ENCODE data around the gene SEC23IP.
"Not testable (repeated sequence)": the region's sequence is repeated elsewhere in the genome, so short reads cannot be mapped to it uniquely, and the experiment has no call there.

SEC23IP gene

DNA sequence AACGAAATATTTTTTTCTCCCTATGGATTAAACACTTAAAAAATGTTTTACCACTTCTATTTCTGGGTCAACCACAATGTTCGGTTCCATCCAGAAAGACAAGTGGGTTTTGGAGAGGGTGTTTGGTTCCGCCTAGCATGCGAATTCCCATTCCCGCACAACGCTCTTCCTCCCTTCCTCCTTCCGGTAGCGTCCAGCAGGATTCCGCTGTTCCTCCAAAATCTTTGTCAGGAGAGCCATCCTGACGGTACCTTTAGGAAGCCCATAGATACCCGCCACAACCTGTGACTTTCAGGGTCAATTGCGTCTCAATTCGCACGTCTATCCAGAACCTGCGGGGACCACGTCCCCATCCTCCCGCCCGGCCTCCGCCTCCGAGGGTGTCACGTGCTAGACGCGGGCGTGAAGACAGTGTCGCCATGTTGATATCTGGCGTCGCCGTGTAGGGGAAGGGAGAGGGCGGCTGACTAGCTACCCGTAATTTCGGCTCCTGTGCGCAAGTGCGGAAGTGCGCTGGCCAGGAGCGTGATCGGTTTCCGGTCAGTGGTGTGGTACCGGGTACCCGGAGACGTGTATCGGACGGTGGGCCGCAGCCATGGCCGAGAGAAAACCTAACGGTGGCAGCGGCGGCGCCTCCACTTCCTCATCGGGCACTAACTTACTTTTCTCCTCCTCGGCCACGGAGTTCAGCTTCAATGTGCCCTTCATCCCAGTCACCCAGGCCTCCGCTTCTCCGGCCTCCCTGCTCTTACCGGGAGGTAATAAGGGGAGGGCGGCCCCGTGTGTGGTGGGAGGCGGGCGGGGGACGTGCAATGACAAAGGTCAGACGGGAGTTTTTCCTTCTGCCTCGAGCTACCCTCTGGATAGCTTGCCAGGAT is at the start of gene SEC23IP:
SEC23IP (plus strand) TSS at position 543 of the 878 bp plus-strand sequence; CDS start at position 596, 53 bp downstream.
- DNase-seq, result peak; percentile 93 to 94

DNA sequence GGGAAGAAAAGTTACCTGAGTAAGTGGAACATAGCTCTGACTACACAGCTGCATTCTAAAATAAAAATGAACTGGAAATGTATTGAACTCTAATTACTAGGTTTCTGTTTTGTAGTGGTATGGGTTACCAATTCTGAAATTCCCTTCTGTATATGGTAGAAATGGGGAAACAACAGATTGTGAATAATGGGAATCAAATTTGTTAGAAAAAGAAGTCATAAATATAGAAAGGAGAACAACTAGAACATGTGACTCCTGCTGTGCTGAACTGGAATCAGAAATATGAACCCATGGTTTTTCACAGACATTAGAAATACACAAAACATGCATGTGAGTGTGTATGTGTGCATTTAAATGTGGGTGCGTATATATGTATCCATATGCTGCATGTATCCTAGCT is 46.9 kb upstream of the SEC23IP start:
- DNase-seq, result no peak

DNA sequence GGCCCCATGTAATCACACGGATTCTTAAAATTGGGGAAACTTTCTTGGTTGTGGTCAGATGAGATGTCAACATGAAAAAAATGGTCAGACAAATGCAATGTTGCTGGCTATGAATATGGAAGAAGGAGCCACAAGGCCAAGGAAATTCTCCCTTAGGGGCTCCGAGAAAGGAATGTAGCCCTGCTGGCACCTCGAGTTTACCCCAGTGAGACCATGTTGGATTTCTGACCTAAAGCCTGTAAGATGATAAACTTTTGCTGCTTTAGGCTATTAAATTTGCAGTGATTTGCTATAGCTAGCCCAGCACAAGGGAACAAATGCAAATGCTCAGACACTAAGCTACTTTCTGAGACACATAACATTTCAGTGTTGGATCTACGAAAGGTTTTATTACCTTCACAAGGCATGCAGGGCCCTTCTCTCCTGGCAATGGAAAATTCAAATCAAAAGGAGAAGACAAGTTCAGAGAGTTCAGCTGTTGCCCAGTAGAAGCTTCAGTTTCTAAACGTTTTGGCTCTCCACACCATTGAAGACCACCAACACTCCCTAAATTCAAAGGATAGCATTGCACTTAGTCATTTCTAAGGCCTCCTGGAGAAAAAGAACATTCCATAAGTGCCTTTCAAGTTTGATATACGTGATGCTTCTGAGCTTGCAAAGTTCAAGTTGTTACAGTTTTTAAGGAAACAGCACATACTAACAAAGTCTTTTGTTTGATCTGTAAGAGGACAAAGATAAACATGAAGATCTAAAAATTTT is 43.3 kb upstream of the SEC23IP start:
- no peak for DNase-seq

DNA sequence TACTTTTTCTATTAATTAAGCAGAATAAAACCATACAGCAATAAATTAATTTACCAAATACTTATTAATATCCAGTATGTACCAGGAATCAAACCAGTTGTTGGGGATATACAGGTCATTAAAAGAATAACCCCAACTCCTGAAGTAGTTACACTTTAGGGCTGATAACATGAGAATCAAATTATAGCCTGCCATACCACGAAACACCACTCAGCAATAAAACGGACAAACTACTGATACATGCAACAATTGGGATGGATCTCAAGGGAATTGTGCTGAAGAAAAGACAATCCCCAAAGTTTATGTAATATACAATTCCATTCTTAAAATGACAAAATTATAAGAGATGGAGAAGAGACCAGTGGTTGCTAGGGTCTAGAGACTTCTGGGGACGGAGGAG is 42.6 kb upstream of the SEC23IP start:
- DNase-seq, result no peak

DNA sequence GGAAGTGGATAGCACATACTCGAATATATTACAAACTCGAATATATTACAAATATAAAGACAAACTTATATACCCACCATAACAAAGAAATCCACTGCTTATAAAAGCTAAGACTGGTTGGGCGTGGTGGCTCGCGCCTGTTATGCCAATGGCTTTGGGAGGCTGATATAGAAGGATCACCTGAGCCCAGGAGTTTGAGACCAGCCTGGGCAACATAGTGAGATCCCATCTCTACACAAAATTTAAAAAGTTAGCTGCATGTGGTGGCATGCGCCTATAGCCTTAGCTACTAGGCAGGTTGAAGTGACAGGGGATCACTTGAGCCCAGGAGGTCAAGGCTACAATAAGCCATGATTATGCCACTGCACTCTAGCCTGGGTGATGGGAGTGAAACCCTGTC is 40.3 kb upstream of the SEC23IP start:
- no peak for DNase-seq

DNA sequence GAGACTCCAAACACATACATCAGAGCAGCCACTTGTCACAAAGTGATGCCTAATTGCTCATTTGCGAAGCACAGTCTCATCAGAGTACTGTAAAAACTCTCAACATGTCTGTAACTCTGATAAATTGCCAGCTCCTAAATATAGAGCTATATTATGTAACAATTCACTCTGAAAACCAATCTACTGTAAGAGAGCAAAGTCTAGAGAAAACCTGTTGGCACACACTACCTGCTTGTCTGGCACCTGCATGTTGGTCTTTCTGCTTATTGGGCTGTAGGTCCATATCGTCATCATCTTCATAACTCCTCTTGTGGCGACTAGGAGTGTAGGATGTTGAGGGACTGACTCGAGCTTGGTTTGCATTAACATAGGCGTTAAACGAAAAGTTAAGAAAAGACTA is 39.7 kb upstream of the SEC23IP start:
- DNase-seq, result no peak

DNA sequence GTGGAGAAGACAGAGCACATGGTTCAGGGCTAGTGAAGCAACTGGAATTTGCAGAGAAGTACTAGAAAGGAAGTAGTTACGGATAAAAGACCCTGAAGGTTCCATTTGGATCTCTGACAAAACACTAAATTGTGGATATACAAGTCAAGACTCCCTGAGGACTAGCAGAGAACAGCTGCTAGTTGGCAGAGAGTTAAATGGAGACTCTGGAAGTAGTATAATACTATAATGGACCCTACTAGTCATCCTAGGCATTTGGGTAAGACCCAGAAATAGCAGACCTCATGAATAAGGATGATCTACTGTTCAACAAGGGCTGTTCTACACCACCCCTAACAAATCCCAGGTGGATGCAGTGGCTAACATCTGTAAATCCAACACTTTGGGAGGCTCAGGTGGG is 39.0 kb upstream of the SEC23IP start:
- DNase-seq, result no peak

DNA sequence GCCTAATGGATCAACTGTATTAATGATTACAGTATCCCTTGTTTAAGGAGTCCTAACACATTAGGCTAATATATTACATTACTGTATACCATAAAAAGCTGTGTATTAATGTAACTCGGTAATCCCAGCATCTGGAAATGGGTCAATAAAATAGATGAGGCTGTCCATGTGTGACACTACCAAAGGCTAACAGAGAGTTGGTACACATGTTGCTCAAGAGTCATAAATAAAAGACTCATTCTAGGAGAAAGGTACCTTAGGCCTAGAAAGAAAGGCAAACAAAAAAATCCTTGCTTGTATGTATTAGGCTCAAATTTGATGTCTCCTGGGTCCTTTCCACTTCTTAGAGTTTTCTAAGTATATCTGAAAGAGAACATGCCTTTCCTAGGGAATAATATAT is 34.5 kb upstream of the SEC23IP start:
- DNase-seq, result no peak

DNA sequence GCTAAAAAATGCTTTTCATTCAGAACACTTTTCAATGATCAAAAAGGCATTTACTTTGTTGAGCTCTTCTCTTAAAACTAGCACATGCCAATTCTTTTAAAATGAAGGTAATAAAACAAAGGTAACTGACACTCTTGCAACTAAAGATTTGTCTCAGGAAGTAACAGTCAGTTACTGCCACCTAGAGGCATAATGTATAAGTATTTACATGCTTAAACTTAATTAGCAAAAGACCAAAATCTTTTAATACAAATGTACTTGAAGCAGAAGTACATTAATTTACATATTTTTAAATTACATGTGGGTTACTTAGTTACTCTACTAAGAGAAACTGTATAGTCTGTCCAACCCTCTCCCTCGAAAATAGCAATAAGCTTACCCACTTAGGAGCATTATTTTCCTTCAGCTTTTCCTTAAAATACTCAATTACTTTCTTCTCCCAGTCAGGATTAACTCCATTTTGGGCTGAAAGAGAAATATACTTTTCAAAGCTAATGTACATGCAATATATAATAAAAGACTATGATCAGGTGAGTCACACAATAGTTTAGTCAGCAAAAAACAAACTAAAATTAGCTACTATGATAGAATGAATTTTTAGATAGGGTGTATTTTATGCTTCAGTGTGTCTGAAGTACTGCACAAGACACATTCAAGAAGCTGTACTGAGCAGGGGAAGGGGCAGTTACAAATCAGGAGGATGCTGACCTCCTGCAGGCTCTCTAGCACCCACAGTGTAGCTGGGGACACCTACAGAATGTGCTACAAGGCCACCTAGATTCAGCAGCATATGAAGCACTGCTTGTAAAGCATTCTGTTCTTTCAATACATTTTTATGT is 32.9 kb upstream of the SEC23IP start:
- no peak for DNase-seq

DNA sequence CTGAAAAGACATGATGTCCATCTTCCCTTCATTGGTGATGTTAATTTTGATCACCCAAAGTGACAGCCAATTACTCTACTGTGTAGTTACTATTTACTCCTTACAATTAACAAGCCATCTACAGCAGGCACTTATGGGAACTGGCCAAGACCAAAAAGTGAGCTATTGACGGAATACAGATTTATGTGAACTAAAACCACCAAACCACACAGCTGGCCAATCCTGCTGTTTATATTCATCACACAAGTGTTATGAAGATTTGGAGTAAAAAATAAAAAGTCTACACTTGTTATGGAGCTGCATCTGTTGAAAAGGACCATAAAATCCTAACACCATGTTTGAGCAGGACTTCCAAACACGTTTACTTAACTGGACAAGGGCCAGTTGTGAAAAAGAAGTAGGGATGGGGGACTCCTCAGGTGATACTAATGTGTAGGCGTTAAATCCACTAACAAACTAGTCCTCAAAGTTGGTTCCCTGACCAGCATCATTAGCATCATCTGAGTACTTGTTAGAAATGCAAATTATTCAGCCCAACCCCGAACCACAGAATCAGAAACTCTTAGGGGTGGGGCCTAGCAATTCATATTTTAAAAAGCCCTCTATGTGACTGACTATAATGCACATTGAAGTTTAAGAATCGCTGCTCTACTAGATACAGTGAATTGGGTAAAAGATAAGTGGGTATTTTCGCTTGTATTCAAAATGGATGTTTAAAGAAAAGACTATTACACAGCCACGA is 31.5 kb upstream of the SEC23IP start:
- DNase-seq, result no peak

DNA sequence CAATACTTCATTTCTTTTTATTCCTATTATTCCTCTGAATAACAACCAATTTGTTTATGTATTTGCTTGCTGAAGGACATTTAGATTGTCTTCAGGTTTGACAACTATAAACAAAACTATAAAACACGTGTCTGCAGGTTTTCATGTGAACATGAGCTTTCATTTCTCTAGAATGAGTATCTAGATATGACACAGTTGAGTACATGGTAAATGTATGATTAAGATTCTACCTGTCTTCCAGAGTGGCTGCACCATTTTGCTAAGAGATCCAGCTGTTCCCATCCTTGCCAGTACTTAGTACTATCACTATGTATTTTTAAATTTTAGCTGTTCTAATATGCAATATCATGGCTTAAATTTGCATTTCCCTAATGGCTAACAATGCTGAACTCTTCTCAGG is 30.0 kb upstream of the SEC23IP start:
- no peak for DNase-seq

DNA sequence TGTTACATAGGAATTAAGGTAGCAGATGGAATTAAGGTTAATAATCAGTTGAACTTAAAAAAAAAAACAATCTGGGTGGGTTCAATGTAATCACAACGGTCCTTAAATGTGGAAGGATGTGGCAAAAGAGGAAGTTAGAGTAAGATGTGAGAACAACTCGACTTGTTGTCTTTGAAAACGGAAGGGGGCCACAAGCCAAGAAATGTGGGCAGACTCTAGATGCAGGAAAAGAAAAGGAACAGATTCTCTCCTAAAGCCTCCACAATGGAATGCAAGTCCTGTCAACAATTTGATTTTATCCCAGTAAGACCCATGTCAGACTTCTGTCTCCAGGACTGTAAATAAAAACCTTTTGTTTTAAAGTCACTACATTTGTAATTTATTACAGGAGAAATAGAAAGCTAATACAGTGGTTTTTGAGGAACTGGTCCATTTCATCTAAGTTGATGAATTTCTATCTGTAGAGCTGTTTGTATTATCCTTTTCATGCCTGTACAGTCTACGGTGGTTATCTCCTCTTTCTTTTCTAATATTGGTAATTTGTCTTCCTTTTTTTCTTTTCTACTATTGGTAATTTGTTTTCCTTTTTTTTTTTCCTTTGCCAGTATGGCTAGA is 28.5 kb upstream of the SEC23IP start:
- no peak for DNase-seq

DNA sequence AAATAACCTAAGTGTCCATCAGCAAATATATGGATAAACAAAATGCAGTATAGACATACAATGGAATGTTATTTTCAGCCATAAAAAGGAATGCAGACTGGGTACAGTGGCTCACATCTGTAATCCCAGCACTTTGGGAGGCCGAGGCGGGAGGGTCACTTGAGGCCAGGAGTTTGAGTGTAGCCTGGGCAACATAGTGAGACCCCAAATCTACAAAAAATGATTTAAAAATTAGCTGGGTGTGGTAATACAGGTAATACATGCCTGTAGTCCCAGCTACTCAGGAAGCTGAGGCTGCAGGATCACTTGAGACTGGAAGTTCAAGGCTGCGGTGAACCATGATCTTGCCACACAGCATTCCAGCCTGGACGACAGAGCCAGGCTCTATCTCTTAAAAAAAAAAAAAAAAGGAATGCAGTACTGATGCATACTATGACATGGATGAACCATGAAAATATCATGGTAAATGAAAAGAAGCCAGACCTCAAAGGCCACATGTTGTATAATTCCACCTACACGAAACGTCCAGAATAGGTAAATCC is 26.8 kb upstream of the SEC23IP start:
- DNase-seq, result no peak

DNA sequence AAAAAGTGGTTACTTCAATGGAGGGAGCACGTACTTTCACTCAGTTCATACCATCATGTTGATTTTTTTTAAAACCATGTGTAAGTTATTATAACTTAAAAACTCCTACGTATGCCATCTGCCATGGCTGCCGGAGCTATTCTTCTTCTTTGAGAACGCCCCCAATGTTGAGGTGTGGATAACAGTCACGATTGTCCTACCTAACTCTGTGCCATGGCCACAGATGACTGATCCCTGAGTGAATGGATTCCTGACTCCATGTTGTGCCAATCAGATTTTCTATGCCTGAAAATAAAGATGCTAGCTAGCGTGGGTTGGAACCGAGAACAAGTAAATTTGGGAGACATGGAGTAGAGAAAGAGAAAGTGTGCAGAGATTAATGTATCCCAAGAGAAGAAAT is 25.2 kb upstream of the SEC23IP start:
- no peak for DNase-seq

DNA sequence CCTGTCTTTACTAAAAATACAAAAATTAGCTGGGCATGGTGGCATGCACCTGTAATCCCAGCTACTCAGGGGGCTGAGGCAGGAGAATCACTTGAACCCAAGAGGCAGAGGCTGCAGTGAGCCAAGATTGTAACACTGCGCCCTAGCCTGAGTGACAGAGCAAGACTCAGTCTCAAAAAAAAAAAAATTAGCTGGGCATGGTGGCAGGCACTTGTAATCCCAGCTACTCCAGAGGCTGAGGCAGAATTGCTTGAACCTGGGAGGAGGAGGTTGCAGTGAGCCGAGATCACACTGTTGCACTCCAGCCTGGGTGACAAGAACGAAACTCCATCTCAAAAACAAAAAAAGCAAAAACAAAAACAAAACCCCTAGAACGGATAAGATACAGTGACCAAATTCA is 23.1 kb upstream of the SEC23IP start:
- DNase-seq, result not testable (repeated sequence)

DNA sequence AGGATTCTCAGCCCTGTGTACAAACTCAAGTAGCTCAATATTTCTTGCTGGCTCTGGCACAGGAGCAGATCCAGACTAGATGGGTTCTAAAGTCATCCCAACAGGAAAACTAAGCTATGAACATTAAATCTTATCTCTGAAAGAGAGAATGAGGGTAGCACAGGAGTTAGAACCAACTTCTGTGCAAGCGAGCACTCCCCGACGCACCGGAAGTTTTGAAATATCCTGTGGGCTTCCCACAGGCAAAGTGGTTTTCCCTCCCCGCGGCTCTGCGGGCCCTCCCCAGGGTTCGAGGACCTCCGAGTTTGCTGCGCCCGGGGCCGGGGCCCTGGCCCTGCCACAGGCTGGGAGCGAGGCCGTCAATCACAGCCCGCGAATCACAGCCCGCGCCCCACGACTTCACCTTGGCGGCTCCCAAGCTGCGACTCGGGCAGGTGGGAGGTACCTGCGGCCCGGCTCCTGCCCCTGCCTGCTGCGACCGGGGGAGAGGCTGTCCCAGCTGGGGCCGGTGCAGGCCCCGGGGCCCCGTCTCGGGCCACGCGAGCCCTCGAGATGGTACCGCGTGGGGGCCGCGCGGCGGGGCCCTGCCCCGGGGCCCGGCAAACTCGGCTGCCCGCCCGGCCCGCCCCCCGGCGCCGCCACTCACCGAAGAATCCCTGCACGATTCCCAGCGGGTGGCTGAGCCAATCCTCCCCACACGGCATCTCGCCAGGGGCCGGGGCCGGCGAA is 20.5 kb upstream of the SEC23IP start:
- peak; percentile 62 to 63 for DNase-seq

DNA sequence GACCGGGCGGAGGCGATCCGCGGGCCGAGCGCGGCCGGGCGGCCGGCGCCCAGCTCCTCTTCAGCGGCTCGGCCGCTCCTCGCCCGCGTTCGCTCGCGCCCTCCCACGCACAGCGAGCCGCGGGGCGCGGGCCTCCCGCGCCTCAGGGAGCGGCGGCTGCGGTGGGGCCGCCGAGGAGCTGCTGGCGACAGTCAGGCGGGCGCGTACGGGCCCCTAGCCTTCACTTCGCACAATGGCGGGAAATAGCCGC is 20.0 kb upstream of the SEC23IP start, which contains the start of gene MCMBP:
MCMBP (minus strand) TSS at position 234 of the 250 bp plus-strand sequence. CDS start 259 bp downstream, outside the sequence.
- no peak for DNase-seq

DNA sequence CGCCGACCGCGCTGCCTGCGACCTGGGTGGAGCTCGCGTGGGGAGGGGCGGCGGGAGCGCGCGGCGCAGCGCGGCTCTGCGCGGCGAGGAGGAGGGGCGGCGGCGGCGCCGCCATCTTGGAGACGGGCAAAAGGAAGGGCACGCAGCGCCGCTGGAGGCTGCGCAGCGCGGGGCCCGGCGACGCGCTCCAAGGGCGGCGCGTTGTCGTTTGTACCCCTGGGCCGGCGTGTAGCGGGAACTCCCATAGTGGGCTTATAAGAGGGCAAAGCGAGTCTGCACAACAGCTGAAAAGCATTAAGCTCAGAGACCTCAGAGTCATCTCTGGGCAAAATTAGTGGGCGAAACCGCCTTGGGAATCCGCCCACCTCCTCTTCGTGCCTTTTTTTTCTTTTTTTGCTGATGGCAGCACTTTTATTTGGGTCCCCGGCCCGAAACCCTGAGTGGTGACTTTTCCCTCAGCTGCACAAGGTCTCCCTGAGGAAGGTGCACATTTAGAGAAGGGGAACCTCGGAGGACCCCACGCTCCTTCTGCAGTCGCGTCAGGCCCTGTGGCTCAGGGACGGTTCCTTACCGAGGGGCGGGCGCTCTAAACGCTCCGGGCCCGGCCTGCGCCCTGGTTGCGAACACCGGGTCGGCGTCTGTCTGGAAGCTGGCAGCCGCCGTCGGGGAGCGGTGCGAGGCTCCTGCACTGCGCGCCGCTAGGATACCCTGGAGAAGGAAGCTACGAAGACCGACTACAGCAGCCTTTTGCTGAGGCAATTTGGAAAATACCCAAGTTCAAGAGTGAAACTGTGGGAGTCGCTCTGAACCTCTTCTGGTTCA is 19.5 kb upstream of the SEC23IP start:
- peak; percentile 87 to 88 for DNase-seq

DNA sequence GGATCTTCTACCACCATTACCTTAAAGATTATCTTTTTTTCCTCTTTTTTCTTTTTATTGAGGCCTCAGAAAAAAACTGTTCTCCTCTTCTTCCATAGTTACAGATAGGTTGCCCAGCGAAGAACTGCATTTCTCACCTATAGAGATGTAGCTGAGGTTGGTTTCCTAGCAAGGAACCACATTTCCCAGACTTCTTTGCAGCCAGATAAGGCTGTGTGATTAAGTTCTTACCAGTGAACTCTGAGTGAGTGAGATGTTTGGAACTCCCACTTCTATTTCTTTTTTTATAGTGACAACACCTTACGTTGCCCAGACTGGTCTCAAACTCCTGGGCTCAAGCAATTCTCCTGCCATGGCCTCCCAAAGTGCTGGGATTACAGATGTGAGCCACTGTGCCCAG is 14.0 kb upstream of the SEC23IP start:
- no peak for DNase-seq

DNA sequence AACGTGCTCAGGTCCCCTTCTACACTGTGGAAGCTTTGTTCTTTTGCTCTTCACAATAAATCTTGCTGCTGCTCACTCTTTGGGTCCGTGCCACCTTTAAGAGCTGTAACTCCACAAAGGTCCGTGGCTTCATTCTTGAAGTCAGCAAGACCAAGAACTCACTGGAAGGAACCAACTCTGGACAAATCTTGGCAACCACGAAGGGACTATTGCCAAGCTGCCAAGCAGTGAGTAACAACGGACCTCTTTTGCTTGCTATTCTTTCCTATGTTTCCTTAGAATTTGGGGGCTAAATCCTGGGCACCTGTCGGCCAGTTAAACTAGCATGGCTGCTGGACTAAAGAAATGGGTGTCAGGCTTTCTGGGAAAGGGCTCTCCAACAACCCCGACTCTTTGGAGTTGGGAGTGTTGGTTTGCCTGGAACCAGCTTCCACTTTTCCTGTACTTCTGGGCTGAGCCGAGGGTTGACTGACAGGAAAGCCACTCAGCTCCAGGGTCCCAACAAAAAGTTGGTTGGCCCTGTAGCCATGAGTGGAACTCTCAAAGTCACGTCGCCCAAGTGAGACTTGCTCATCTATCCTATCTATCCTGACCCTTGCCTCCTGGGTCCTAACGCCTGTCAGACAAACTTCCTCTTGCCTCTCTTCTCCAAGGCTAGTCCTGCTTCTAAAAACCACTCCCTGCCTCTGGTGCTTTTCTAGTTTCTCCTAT is 8.5 kb upstream of the SEC23IP start:
- DNase-seq, result not testable (repeated sequence)
